Rectal smooth muscle tissue (tissue), 1 donor: ENCODE measurements around the gene TSHZ3.

Experiments
- H3K27ac ChIP-seq: one replicate; pipeline ENCODE4 v1.7.0; 2013; ENCODE audit warnings: low read depth, low read length, inconsistent platforms
- H3K27me3 ChIP-seq: one replicate; pipeline ENCODE4 v1.7.0; 2013; ENCODE audit warnings: low read length; ENCODE audit not compliant: control insufficient read depth, insufficient read depth
- H3K36me3 ChIP-seq: one replicate; pipeline ENCODE4 v1.7.0; 2013; ENCODE audit warnings: low read length; ENCODE audit not compliant: control insufficient read depth, insufficient read depth
- H3K4me1 ChIP-seq: one replicate; pipeline ENCODE4 v1.7.0; 2013; ENCODE audit warnings: low read length; ENCODE audit not compliant: control insufficient read depth, insufficient read depth
- H3K4me3 ChIP-seq: one replicate; pipeline ENCODE4 v1.7.0; 2013; ENCODE audit warnings: low read length
- H3K9ac ChIP-seq: one replicate; pipeline ENCODE4 v1.7.0; 2013; ENCODE audit warnings: low read length

TSHZ3 gene

DNA sequence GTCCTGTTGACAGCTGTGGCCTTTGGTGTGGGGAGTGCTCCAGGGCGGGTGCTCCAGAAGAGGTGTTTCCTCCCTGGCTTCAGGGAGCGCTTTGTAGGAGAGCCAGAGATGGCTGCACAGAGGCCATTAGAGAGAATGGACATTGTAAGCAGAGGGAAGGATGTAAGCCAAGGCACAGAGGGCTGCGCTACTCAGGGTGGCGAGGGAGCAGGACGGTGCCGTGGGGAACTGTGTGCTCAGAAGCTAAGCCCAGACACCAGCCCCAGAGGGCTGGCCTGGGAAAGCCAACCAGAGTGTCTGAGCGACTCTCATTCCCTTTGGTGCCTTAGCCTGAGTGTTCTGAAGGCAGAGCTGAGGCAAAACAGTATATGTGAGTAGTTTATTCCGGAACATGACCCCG, 92.2 kb downstream of the TSHZ3 start:
- H3K27ac ChIP-seq: no peak overlapping the region
- H3K27me3 ChIP-seq: no peaks in the 10 kb centered on the region
- H3K4me3 ChIP-seq: no peak overlapping the region
- peaks cover 5% of the 10 kb centered on the region for H3K4me1 ChIP-seq
- no peak overlapping the region for H3K9ac ChIP-seq
- no peaks in the 10 kb centered on the region for H3K36me3 ChIP-seq

DNA sequence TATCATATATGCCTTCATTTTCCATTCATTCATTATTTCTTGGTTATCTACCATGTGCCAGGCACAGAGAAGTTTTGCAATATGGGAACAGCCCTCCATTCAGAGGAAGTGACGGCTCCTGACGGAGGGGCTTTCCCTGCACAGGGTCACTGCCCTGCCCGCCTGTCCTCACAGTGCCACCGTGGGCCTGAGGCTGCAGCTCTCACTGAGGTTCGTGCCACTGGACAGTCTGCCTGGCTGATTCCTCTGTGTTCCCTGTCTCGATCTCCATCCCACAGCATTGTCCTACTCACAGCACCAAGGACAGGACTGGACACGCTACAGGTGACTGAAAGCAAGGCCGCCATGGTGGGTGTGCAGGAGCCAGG, 92.7 kb downstream of the TSHZ3 start:
- Histone ChIP-seq H3K36me3 (no peaks in the 10 kb centered on the region), H3K4me3 (no peak overlapping the region), H3K27me3 (no peaks in the 10 kb centered on the region), H3K27ac (no peak overlapping the region), H3K9ac (no peak overlapping the region), H3K4me1 (peaks cover 3% of the 10 kb centered on the region)

- H3K36me3 ChIP-seq: no peaks in the 10 kb centered on the region
- no peaks in the 10 kb centered on the region for H3K27me3 ChIP-seq
- H3K4me1 ChIP-seq: peaks cover 2% of the 10 kb centered on the region
- H3K27ac ChIP-seq: no peak overlapping the region
- no peak overlapping the region for H3K9ac ChIP-seq
- no peak overlapping the region for H3K4me3 ChIP-seq
Measured at GRCh38 chr19:31255831-31256592, 93.2 kb downstream of the TSHZ3 start.

- no peak overlapping the region for H3K9ac ChIP-seq
- H3K27ac ChIP-seq: no peak overlapping the region
- H3K4me1 ChIP-seq: no peaks in the 10 kb centered on the region
- no peak overlapping the region for H3K4me3 ChIP-seq
- H3K36me3 ChIP-seq: no peaks in the 10 kb centered on the region
- H3K27me3 ChIP-seq: no peaks in the 10 kb centered on the region
Measured at GRCh38 chr19:31255174-31255799, 93.9 kb downstream of the TSHZ3 start.

GRCh38 chr19:31254611-31255010, 94.6 kb downstream of the TSHZ3 start:
- H3K9ac ChIP-seq: no peak overlapping the region
- H3K4me1 ChIP-seq: no peaks in the 10 kb centered on the region
- H3K4me3 ChIP-seq: no peak overlapping the region
- H3K27ac ChIP-seq: no peak overlapping the region
- no peaks in the 10 kb centered on the region for H3K36me3 ChIP-seq
- no peaks in the 10 kb centered on the region for H3K27me3 ChIP-seq

DNA sequence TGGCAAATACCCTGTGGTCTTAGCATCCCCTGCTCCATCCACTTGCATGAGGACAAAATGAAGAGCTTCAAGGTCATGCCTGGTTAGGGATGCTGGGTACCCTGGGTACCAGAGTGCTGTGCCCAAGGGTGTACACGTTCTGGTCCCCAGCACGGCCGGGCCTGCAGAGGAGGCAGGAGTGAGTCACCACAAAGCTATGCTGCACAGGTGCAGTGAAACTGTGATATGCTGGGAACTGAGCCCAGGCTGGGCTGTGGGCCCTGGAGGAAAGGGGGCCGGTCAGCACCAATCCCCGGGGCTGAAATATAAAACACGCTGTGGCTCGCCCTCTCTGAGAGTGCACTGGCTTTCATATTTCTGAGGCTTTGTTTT, 95.1 kb downstream of the TSHZ3 start:
- Histone ChIP-seq H3K4me1 (no peaks in the 10 kb centered on the region), H3K4me3 (no peak overlapping the region), H3K36me3 (no peaks in the 10 kb centered on the region), H3K27me3 (no peaks in the 10 kb centered on the region), H3K27ac (no peak overlapping the region), H3K9ac (no peak overlapping the region)

DNA sequence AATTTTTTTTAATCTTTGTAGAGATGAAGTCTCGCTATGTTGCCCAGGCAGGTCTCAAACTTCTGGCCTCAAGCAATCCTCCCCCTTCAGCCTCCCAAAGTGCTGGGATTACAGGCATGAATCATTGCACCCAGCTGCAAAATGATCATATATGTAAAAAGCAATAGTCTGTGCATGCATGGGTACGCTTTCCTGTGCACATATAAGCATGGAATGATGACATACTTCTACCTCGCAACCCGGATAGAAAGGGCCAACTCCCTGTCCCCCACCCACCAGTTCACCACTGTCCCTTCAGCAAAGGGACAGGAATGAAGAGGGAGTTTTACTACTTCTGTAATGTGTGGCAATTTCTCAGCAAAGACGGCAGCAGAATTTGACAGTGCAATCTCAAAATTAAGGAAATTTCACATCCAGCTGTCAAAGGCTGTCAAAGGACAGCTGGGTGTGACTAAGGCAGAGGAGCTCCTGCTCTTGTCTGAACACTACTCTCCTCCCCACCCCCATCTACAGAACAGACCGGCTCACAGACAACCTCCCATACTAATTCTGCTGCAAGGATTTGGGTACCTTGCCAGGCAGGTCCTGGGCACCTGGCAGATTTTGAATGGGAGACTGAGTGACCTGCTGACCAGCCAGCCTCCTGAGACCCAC, 95.6 kb downstream of the TSHZ3 start:
- Histone ChIP-seq H3K4me3 (no peak overlapping the region), H3K27me3 (no peaks in the 10 kb centered on the region), H3K9ac (no peak overlapping the region), H3K27ac (no peak overlapping the region), H3K4me1 (no peaks in the 10 kb centered on the region), H3K36me3 (no peaks in the 10 kb centered on the region)

DNA sequence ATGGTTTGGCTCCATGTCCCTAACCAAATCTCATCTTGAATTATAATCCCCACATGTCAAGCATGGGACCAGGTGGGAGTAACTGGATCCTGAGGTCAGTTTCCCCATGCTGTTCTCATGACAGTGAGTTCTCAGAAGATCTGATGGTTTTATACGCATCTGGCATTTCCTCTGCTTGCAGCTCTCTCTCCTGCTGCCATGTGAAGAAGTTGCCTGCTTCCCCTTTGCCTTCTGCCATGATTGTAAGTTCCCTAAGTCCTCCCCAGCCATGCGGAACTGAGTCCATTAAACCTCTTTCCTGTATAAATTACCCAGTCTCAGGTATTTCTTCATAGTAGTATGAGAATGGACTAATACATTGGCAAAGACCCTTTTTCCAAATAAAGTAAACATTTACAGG, 96.8 kb downstream of the TSHZ3 start:
- H3K9ac ChIP-seq: no peak overlapping the region

DNA sequence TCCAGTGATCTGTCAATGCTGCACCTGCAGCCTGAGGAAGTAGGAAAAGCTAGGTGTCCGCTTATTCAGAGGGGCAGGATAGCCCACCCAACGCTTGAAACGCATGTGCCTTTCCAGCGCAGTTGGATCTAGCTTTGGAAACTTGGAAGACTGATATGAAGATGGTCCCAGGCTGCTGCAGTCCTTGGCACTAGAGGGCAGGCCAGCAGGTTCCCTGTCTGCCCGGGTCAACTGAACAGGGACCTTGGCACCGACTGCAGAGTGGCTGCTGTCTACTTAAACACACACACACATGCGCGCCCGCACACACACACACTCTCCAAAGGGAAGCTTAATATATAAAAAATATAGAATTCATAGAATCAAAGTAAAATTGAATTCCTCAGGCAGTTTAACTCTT, 100.0 kb downstream of the TSHZ3 start:
- H3K4me1 ChIP-seq: no peaks in the 10 kb centered on the region
- no peak overlapping the region for H3K27ac ChIP-seq
- no peak overlapping the region for H3K4me3 ChIP-seq
- H3K27me3 ChIP-seq: no peaks in the 10 kb centered on the region
- H3K36me3 ChIP-seq: no peaks in the 10 kb centered on the region
- H3K9ac ChIP-seq: no peak overlapping the region

More for the DNA sequence above, 96.8 kb downstream of the TSHZ3 start:
- H3K4me3 ChIP-seq: no peak overlapping the region
- H3K36me3 ChIP-seq: no peaks in the 10 kb centered on the region
- no peaks in the 10 kb centered on the region for H3K27me3 ChIP-seq
- no peak overlapping the region for H3K27ac ChIP-seq
- H3K4me1 ChIP-seq: no peaks in the 10 kb centered on the region

DNA sequence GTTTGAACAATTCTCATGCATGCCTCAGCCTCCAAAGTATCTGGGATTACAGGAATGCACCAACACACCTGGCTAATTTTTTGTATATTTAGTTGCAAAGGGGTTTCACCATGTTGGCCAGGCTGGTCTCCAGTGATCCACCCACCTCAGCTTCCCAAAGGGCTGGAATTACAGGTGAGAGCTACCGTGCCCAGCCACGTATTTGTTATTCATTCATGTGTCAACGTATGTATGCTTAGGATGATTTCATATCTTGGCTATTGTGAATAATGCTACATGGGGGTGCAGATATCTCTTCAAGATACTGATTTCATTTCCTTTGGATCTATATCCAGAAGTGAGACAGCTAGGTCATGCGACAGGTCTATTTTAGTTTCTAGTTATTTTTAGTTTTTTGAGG, 113.4 kb downstream of the TSHZ3 start:
- Histone ChIP-seq H3K4me3 (no peak overlapping the region), H3K27ac (no peak overlapping the region), H3K4me1 (no peaks in the 10 kb centered on the region), H3K27me3 (no peaks in the 10 kb centered on the region), H3K9ac (no peak overlapping the region), H3K36me3 (no peaks in the 10 kb centered on the region)

DNA sequence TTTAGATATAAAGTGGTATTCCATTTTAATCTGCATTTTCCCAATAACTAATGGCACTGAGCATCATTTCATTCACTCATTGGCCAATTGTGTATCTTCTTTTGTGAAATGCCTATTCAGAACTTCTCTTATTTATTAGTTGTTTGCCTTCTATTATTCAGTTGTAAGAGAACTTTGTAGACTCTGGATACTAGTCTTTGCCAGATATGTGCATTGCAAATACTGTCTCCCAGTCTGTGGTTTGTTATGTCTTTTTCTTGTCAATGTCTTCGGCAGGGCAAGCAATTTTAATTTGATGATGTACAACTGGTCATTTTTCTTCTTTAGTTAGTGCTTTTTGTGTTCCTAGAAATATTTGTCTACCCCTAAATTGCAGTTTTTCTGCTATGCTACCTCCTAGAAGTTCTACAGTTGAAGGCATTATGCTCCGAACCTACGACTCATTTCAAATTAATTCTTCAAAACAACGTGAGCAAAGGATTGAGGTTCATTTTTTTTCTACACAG, 115.9 kb downstream of the TSHZ3 start:
- Histone ChIP-seq H3K27me3 (no peaks in the 10 kb centered on the region), H3K9ac (no peak overlapping the region), H3K4me1 (no peaks in the 10 kb centered on the region), H3K36me3 (no peaks in the 10 kb centered on the region), H3K4me3 (no peak overlapping the region), H3K27ac (no peak overlapping the region)

GRCh38 chr19:31232871-31233270, 116.4 kb downstream of the TSHZ3 start:
- H3K27ac ChIP-seq: no peak overlapping the region
- H3K9ac ChIP-seq: no peak overlapping the region
- no peak overlapping the region for H3K4me3 ChIP-seq
- H3K36me3 ChIP-seq: no peaks in the 10 kb centered on the region
- H3K4me1 ChIP-seq: no peaks in the 10 kb centered on the region
- H3K27me3 ChIP-seq: no peaks in the 10 kb centered on the region
